ENCODE results near the gene RPL37.

RPL37 gene

GRCh38 chr5:40784916-40785315, 50.1 kb downstream of the RPL37 start:
- H3K9me3 Mint-ChIP-seq: no peaks in the 10 kb centered on the region
- H3K4me1 Mint-ChIP-seq: peaks cover 70% of the 10 kb centered on the region
- H3K4me3 Mint-ChIP-seq: no peak overlapping the region
- ATAC-seq (replicated peaks; ENCODE audit: extremely low read depth, poor library complexity, severe bottlenecking) (no peak), DNase-seq (ENCODE audit: low spot score in 2 of 2) (no peak)
- no peaks in the 10 kb centered on the region for H3K27me3 Mint-ChIP-seq
- peaks cover 6% of the 10 kb centered on the region for H3K36me3 Mint-ChIP-seq (ENCODE audit: insufficient read depth)
- no peak overlapping the region for H3K27ac Mint-ChIP-seq (ENCODE audit: low read depth)

GRCh38 chr5:40784027-40784653, 50.9 kb downstream of the RPL37 start:
- H3K4me3 Mint-ChIP-seq: no peak overlapping the region
- ATAC-seq (replicated peaks; ENCODE audit: extremely low read depth, poor library complexity, severe bottlenecking) (no peak), DNase-seq (ENCODE audit: low spot score in 2 of 2) (no peak)
- no peaks in the 10 kb centered on the region for H3K9me3 Mint-ChIP-seq
- peaks cover 62% of the 10 kb centered on the region for H3K4me1 Mint-ChIP-seq
- H3K27ac Mint-ChIP-seq (ENCODE audit: low read depth): no peak overlapping the region
- no peaks in the 10 kb centered on the region for H3K27me3 Mint-ChIP-seq
- H3K36me3 Mint-ChIP-seq (ENCODE audit: insufficient read depth): peaks cover 9% of the 10 kb centered on the region

GRCh38 chr5:40781843-40782409, 53.1 kb downstream of the RPL37 start:
- Mint-ChIP-seq H3K27ac (ENCODE audit: low read depth) (peak overlapping the region; percentile 85), H3K27me3 (no peaks in the 10 kb centered on the region)

DNA sequence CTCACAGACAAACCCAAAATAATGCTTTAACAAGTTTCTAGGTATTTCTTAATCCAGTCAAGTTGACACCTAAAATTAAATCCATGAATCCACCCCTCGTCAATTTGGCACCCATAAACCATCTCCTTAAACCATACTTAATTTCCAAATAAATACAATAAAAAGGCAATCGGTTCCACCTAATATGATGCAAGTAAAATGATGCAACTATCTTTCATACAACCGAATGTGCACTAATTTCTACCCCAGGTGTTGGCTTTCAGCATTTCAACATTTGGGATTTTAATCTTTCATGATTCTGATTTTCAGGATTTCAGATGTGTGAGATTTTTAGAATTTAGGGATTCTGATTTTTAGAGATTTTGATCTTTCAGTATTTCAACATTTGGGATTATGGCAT, 54.2 kb downstream of the RPL37 start:
- ATAC-seq (replicated peaks; ENCODE audit: extremely low read depth, poor library complexity, severe bottlenecking) (no peak), DNase-seq (ENCODE audit: low spot score in 2 of 2) (no peak)
- Mint-ChIP-seq H3K36me3 (ENCODE audit: insufficient read depth) (peaks cover 20% of the 10 kb centered on the region), H3K4me3 (no peak overlapping the region), H3K4me1 (peaks cover 59% of the 10 kb centered on the region), H3K9me3 (no peaks in the 10 kb centered on the region), H3K27ac (ENCODE audit: low read depth) (peak overlapping the region; percentile 14), H3K27me3 (no peaks in the 10 kb centered on the region)

More at GRCh38 chr5:40781843-40782409, 53.1 kb downstream of the RPL37 start:
- DNase-seq (ENCODE audit: low spot score in 2 of 2) (no peak), ATAC-seq (replicated peaks; ENCODE audit: extremely low read depth, poor library complexity, severe bottlenecking) (no peak)
- H3K36me3 Mint-ChIP-seq (ENCODE audit: insufficient read depth): peaks cover 13% of the 10 kb centered on the region
- no peaks in the 10 kb centered on the region for H3K9me3 Mint-ChIP-seq
- no peak overlapping the region for H3K4me3 Mint-ChIP-seq
- H3K4me1 Mint-ChIP-seq: peaks cover 56% of the 10 kb centered on the region

- Mint-ChIP-seq H3K36me3 (ENCODE audit: insufficient read depth) (peaks cover 23% of the 10 kb centered on the region), H3K9me3 (no peaks in the 10 kb centered on the region), H3K27ac (ENCODE audit: low read depth) (no peak overlapping the region), H3K4me1 (peaks cover 58% of the 10 kb centered on the region), H3K4me3 (no peak overlapping the region), H3K27me3 (no peaks in the 10 kb centered on the region)
- DNase-seq (ENCODE audit: low spot score in 2 of 2): no peak
- ATAC-seq (replicated peaks; ENCODE audit: extremely low read depth, poor library complexity, severe bottlenecking): no peak
These were observed 54.8 kb downstream of the RPL37 start for GRCh38 chr5:40780199-40780598.

GRCh38 chr5:40779561-40779960, 55.5 kb downstream of the RPL37 start:
- DNase-seq (ENCODE audit: low spot score in 2 of 2) (no peak), ATAC-seq (replicated peaks; ENCODE audit: extremely low read depth, poor library complexity, severe bottlenecking) (no peak)
- Mint-ChIP-seq H3K27ac (ENCODE audit: low read depth) (no peak overlapping the region), H3K4me3 (no peak overlapping the region), H3K4me1 (peaks cover 55% of the 10 kb centered on the region), H3K9me3 (no peaks in the 10 kb centered on the region), H3K27me3 (no peaks in the 10 kb centered on the region), H3K36me3 (ENCODE audit: insufficient read depth) (peaks cover 27% of the 10 kb centered on the region)

DNA sequence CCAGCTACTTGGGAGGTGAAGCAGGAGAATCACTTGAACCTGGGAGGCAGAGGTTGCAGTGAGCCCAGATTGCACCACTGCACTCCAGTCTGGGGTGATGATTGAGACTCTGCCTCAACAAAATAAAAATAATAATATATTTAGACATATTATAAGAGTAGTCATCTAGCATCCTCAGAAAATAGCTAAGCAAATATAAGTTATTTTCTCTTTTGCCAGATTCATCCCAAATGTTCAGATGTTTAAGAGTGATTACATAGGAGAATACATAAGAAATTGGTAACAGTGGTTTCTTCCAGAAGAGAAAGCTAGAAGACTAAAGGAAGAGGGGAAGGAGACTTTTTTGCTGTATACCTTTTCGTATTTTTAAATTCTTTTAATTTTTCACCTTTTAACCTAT, 56.9 kb downstream of the RPL37 start:
- Mint-ChIP-seq H3K4me1 (peaks cover 47% of the 10 kb centered on the region), H3K36me3 (ENCODE audit: insufficient read depth) (peaks cover 35% of the 10 kb centered on the region)
- ATAC-seq (replicated peaks; ENCODE audit: extremely low read depth, poor library complexity, severe bottlenecking): no peak

GRCh38 chr5:40776658-40776977, 58.4 kb downstream of the RPL37 start:
- peaks cover 34% of the 10 kb centered on the region for H3K4me1 Mint-ChIP-seq
- H3K27ac Mint-ChIP-seq (ENCODE audit: low read depth): no peak overlapping the region
- H3K36me3 Mint-ChIP-seq (ENCODE audit: insufficient read depth): peaks cover 44% of the 10 kb centered on the region
- ATAC-seq (replicated peaks; ENCODE audit: extremely low read depth, poor library complexity, severe bottlenecking): no peak
- no peaks in the 10 kb centered on the region for H3K27me3 Mint-ChIP-seq
- H3K4me3 Mint-ChIP-seq: no peak overlapping the region
- no peak for DNase-seq (ENCODE audit: low spot score in 2 of 2)
- H3K9me3 Mint-ChIP-seq: no peaks in the 10 kb centered on the region

More for the DNA sequence above, 56.9 kb downstream of the RPL37 start:
- H3K27me3 Mint-ChIP-seq: no peaks in the 10 kb centered on the region
- no peak overlapping the region for H3K27ac Mint-ChIP-seq (ENCODE audit: low read depth)
- H3K9me3 Mint-ChIP-seq: no peaks in the 10 kb centered on the region
- no peak overlapping the region for H3K4me3 Mint-ChIP-seq
- DNase-seq (ENCODE audit: low spot score in 2 of 2): no peak

DNA sequence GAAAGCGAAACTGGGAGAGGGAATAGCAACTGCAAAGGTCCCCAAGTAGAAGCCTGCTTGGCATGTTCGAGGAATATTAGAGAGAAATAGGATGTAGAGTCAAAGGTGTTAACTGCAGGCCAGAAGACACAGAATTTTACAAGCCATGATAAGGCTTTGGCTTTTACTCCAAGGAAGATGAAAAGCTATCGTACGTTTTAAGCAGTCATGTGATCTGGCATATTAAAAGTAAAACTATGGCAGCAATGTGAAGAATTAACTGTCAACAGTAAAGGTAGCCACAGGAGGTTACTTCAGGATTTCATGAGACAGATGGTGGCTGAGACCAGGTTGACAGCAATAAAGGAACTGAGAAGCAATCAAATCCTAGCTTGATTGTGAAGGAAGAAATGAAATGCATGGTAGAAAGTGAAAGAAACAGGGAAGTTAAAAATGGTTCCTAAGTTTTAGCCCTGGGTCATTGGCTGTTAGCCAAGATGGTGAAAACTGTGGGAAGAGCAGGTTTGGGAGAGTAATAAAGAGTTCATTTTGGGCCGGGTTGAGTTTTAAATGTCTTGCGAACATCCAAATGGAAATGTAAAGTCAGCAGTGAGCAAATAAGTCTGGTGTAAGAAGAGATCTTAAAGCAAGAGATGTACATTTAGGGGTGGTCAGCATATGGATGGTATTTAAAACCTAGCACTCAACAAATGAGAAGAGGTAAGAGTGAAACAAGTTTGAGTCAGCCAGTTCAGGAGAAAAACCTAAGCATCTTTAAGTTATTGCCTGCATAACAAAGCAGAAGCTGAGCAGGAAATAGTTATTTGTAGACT, 59.0 kb downstream of the RPL37 start:
- peak overlapping the region; percentile 22 for H3K27ac Mint-ChIP-seq (ENCODE audit: low read depth)
- H3K36me3 Mint-ChIP-seq (ENCODE audit: insufficient read depth): peaks cover 44% of the 10 kb centered on the region

More for the DNA sequence above, 59.0 kb downstream of the RPL37 start:
- Mint-ChIP-seq H3K4me3 (no peak overlapping the region), H3K9me3 (no peaks in the 10 kb centered on the region), H3K27me3 (no peaks in the 10 kb centered on the region), H3K4me1 (peaks cover 28% of the 10 kb centered on the region)
- no peak for DNase-seq (ENCODE audit: low spot score in 2 of 2)
- ATAC-seq (replicated peaks; ENCODE audit: extremely low read depth, poor library complexity, severe bottlenecking): no peak
